Measurements from ENCODE around the gene MYPOP.

- TF ChIP-seq CTCF (IDR thresholded peaks at IDR 0.05; ENCODE audit: borderline replicate concordance, extremely low read depth, low read length, poor library complexity, severe bottlenecking): peak; percentile 22
- no peak for TF ChIP-seq EZH2 (IDR thresholded peaks at IDR 0.05; ENCODE audit: borderline replicate concordance, low read depth, low read length, severe bottlenecking)
Observed at GRCh38 chr19:45922281-45922680, 19.9 kb upstream of the MYPOP start.

Measured in DND-41 (cell line).